ENCODE data around the gene METTL16.

DNA sequence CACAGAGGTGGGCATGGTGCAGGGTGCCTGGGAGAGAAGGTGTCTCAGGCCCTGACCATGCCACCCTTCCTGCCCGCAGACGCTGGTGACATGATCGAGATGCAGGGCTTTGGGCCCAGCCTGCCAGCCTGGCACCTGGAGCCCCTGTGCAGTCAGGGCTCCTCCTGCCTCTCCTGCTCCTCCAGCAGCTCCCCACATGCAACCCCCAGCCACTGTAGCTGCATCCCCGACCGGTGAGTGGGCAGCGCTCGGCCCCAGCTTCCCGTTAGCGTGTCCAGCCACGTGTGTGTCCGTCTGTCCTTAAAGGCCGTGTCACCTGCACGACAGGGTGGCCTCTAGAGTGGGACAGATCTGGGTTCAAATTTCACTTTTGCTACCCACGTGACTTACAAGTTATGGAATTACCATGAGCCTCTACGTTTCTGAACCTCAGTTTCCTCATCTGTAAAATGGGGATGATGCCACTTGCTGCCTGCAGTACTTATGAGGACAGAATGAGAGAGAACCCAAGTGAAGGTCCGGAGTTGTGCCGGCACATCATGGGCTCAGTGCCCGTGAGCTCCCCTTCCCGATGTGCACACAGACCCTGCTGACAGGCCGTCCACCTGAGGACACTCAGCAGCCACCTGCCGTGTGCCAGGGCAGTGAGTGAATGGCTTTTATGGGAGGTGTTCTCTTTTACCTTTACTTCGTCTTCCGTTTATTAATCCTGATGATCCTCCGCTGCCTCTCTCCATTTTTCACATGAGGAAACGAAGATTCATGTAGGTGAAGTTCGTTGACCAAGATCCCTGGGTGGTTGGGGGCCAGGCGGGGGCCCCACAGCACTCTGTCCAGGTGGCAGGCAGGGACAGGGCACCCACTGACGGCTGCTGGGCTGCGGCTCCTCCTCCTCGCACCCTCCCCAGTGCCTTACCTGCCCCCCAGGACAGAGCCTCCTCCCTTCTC is 140.2 kb downstream of the METTL16 start:
- TF ChIP-seq, protein P1, sequence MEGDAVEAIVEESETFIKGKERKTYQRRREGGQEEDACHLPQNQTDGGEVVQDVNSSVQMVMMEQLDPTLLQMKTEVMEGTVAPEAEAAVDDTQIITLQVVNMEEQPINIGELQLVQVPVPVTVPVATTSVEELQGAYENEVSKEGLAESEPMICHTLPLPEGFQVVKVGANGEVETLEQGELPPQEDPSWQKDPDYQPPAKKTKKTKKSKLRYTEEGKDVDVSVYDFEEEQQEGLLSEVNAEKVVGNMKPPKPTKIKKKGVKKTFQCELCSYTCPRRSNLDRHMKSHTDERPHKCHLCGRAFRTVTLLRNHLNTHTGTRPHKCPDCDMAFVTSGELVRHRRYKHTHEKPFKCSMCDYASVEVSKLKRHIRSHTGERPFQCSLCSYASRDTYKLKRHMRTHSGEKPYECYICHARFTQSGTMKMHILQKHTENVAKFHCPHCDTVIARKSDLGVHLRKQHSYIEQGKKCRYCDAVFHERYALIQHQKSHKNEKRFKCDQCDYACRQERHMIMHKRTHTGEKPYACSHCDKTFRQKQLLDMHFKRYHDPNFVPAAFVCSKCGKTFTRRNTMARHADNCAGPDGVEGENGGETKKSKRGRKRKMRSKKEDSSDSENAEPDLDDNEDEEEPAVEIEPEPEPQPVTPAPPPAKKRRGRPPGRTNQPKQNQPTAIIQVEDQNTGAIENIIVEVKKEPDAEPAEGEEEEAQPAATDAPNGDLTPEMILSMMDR (IDR thresholded peaks at IDR 0.05): no peak
- no peak for TF ChIP-seq POLR2A (IDR thresholded peaks at IDR 0.05)
